Upper lobe of right lung (tissue), 1 donor: Measurements from ENCODE around the gene KLF16. TPM values are rescaled to one million over a fixed set of nuclear protein-coding genes. Genes with fewer than 3 reads are reported as not detected.

Source experiments
- ATAC-seq: fragments of 200-7000 bp; cut with Tn5 transposase; one replicate; pipeline ENCODE4 v1.9.1; 2020; ENCODE audit warnings: mild to moderate bottlenecking, moderate library complexity
- DNase-seq: peaks from one replicate; pipeline ENCODE4 v3.0.0-alpha.2; 2020
- H3K27ac ChIP-seq: fragments of 200-600 bp; one replicate; pipeline ENCODE4 v1.8.0; 2022
- H3K27me3 ChIP-seq: fragments of 200-600 bp; one replicate; pipeline ENCODE4 v1.8.0; 2022; ENCODE audit warnings: mild to moderate bottlenecking
- H3K36me3 ChIP-seq: fragments of 200-600 bp; one replicate; pipeline ENCODE4 v1.8.0; 2022
- H3K4me1 ChIP-seq: fragments of 200-600 bp; one replicate; pipeline ENCODE4 v1.8.0; 2022
- H3K4me3 ChIP-seq: fragments of 200-600 bp; one replicate; pipeline ENCODE4 v1.8.0; 2022; ENCODE audit warnings: mild to moderate bottlenecking
- H3K9me3 ChIP-seq: fragments of 200-600 bp; one replicate; pipeline ENCODE4 v1.8.0; 2022
- intact Hi-C: fragments of 100-400 bp; cut with DNase I; formaldehyde crosslinking; loops from one replicate; pipeline ENCODE4 v1.11.0; 2022
- total RNA-seq: library from RNA; stranded (reverse); fragmentation: NEBNext Ultra II Directional; extraction: Animal tissue kit (Norgen Biotek cat#: 25700); gene quantifications from one replicate; pipeline ENCODE4 v1.2.1, GENCODE V29; 2021
- TF ChIP-seq, protein P1 (sequence below): fragments of 200-600 bp; IDR thresholded peaks from one replicate; pipeline ENCODE4 v1.8.0; 2022; ENCODE audit warnings: antibody characterized with exemption
- donor health status: DM: no; HTN: yes; CAD: no; lungs with severe emphysema.

Gene KLF16
- total RNA-seq, 1 donor from 2014 or later = 28.0 TPM

DNA sequence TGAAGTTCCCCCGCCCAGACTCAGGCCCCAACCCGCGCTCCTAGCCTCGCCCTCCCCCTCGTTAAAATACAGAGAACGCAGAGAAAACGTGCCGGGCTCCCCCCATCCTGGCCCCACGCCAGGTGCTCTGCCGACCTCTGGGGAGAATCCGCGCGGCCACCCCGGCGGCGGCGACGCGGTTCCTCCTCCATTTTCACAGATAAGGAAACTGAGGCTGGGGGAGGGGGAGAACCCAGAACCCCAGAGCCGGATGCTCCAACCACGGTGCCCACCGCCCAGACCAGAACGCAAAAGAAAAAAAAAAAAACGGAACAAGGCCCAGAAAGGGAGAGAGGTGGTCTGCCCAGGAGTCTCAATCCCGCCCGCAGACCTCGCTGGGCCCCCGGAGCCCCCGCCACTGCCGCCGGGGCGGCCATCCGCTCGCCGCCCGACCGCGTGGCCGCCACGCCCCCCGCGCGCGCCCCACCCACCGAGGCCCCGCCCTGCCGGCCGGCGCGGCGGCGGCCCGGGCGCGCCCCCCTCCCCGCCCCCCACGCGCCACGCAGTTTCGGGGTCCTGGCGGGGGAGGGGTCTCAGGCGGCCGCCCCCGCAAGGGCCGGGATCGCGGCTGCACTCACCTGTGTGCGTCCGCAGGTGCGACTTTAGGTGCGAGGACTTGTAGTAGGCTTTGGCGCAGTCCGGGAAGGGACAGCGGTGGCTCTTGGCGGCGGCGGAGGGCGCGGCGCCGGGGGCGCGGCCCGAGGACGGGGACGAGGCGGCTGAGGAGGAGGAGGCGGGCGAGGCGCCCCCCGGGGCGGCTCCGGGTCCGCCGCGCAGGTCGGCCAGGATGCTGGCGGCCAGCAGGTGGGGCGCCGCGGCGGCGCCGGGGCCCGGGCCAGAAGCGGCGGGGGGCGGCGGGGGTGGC is 703 bp downstream of the KLF16 start:
- peak overlapping the region; percentile 65 for H3K27ac ChIP-seq

DNA sequence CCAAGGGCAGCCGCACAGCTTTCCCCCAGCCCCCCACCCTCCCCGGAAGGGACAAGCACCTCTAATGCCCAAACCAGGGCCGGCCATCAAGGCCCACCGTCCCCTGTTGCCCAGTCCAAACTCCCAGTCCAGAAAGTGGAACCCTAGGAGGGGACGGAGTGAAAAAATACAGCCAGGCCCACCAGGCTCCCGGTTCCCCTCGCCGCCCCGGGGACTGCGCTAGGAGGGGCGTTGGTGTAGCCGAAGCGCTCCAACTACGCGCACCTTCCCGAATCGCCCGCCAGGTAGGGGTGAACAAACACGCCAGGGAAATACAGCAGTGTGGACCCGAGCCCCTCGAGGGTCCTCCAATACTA is 1.3 kb downstream of the KLF16 start:
- H3K4me1 ChIP-seq = peaks cover 52% of the 10 kb centered on the region
- H3K4me3 ChIP-seq = peak overlapping the region; percentile 68
- TF ChIP-seq, protein P1, sequence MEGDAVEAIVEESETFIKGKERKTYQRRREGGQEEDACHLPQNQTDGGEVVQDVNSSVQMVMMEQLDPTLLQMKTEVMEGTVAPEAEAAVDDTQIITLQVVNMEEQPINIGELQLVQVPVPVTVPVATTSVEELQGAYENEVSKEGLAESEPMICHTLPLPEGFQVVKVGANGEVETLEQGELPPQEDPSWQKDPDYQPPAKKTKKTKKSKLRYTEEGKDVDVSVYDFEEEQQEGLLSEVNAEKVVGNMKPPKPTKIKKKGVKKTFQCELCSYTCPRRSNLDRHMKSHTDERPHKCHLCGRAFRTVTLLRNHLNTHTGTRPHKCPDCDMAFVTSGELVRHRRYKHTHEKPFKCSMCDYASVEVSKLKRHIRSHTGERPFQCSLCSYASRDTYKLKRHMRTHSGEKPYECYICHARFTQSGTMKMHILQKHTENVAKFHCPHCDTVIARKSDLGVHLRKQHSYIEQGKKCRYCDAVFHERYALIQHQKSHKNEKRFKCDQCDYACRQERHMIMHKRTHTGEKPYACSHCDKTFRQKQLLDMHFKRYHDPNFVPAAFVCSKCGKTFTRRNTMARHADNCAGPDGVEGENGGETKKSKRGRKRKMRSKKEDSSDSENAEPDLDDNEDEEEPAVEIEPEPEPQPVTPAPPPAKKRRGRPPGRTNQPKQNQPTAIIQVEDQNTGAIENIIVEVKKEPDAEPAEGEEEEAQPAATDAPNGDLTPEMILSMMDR = no peak
- no peaks in the 10 kb centered on the region for H3K27me3 ChIP-seq
- H3K27ac ChIP-seq = no peak overlapping the region
- no peaks in the 10 kb centered on the region for H3K36me3 ChIP-seq
- intact Hi-C loops = no loop called here
- no peaks in the 10 kb centered on the region for H3K9me3 ChIP-seq
- no peak for DNase-seq
- no peak for ATAC-seq

More for the DNA sequence above, 703 bp downstream of the KLF16 start:
- peaks cover 46% of the 10 kb centered on the region for H3K4me1 ChIP-seq
- peak; percentile 78 for DNase-seq
- H3K9me3 ChIP-seq = no peaks in the 10 kb centered on the region
- H3K36me3 ChIP-seq = no peaks in the 10 kb centered on the region
- ATAC-seq = no peak
- TF ChIP-seq, protein P1 = no peak
- intact Hi-C loops = no loop called here
- peak overlapping the region; percentile 68 for H3K4me3 ChIP-seq
- H3K27me3 ChIP-seq = no peaks in the 10 kb centered on the region

DNA sequence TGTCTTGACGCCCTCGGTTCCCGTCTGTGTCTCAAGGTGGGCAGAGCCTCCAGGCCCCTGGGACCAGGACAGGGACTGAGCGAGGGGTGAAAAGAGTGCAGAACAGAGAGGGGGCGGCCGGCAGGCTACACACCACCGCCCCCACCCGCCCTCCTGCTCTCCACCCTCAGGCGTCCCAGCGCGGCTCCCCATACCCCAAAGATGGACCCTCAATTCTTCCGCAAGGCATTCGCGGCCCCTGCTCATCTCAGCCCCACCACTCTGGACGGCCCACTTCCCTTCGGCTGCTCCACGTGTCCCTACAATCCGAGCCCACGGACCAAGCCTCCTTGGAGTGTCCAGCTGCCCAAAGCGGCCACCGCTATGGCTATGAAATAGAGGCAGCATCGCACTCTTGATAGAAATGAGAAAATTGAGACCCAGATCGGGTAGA is 1.8 kb downstream of the KLF16 start:
- intact Hi-C loops = no loop called here
- ATAC-seq (no peak), DNase-seq (no peak)
- H3K27ac ChIP-seq = no peak overlapping the region
- H3K36me3 ChIP-seq = no peaks in the 10 kb centered on the region
- H3K4me3 ChIP-seq = peak overlapping the region; percentile 68
- H3K4me1 ChIP-seq = peaks cover 57% of the 10 kb centered on the region
- TF ChIP-seq, protein P1 = no peak
- H3K27me3 ChIP-seq = no peaks in the 10 kb centered on the region
- no peaks in the 10 kb centered on the region for H3K9me3 ChIP-seq

DNA sequence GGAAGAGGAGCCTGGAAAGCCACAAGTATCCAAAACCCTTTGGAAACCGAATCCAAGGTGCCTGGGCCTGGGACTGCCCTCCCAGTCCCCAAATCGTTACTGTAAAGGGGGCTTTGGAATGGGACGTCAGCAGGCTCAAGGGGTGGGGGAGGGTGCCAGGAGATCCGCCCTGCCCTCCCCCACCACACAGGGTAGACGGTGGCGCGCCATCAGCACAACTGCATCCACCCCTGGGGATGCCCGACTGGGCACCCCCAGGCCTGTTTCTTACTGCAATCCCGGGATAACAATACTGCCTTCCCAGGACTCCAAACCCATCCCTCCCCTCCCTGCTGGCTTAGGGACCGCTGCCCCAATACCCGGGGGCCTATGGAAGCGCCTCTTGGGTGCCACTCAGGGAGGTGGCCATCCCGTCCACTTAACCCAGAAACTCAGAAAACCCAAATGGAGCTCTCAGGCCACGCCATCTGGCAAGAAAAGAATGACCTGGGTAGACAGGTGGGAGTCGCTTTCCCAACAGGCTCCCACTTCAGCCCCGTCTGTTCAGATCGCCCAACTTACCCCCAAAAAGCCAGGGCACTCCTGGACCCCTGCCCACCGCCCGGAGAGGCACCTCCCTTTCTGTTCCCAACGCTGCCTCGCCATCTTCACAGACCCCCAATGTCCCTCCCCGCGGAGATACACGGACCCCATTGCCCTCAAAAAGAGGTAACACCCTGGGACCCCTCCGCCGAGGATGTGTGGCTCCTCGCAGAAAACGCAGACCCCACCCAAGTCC is 2.4 kb downstream of the KLF16 start:
- H3K36me3 ChIP-seq = no peaks in the 10 kb centered on the region
- no peak overlapping the region for H3K27ac ChIP-seq
- TF ChIP-seq, protein P1 = no peak
- H3K27me3 ChIP-seq = no peaks in the 10 kb centered on the region
- DNase-seq = no peak
- peaks cover 63% of the 10 kb centered on the region for H3K4me1 ChIP-seq
- H3K4me3 ChIP-seq = peak overlapping the region; percentile 68
- ATAC-seq = no peak
- intact Hi-C loops = no loop called here
- no peaks in the 10 kb centered on the region for H3K9me3 ChIP-seq

DNA sequence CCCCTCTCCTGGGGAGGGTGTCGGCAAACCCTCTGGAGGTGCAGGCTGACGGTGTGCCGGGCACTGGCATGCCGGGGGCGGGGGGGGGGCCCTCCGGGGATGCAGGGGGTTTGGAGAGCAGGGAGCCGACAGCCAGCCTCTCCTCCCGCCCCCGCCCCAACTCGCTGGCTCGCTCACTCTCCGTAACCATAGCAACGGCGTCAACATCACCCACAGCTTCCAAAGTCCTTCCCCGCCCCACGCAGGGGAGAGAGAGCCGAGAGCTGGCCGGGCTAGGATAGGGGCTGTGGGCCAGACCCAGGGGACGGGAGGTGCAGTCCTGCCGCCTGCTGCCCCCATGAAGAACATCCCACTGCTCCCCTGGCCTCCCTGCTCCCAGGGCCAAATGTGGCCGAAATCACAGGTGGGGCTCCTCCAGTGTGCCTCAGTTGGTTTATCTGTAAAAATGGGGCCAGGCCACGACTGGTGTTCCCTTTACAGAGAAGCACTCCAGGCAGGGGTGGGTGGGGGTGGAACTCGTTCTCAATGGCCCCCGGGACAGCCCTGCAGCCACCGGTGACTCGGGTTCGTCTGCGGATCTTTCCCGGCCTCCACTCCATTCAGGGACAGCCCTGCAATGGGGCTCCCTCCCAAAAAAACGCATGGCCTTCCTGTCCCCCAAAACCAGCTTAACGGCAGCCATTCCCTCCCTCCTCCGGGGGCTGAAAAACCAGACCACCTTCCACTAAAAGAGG is 3.2 kb downstream of the KLF16 start:
- intact Hi-C loops = no loop called here
- DNase-seq (no peak), ATAC-seq (no peak)
- Histone ChIP-seq H3K9me3 (no peaks in the 10 kb centered on the region), H3K4me3 (no peak overlapping the region), H3K4me1 (peaks cover 65% of the 10 kb centered on the region), H3K27me3 (no peaks in the 10 kb centered on the region), H3K36me3 (no peaks in the 10 kb centered on the region), H3K27ac (peak overlapping the region; percentile 24)
- TF ChIP-seq, protein P1 = no peak
